ENCODE results near the gene HPS5.

DNA sequence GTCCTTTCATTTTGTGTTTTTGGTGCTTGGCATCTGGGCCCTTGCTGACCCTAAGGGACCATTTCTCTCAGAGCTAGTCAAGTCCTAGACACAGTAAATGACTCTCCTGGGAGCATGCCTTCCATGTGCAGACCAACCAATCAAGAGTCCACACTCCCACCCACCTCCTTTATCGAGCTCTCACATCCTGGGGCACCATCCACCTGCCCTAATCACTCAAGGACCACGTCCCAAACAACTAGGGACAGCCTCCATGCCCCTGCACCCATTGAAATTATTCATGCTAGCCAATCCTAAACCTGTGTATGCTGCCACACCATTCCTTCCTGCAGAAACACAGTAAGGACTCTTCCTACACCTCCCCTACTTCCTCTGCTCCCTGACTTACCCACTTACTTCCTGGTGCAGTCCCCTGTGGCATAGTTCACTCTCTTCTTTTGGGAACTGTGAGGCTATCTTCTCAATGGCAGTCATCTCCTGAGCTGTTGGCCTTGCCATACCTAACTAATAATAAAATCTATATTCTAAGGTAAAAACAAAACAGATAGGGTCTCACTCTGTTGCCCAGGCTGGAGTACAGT is 67.1 kb downstream of the HPS5 start:
- TF ChIP-seq POLR2A (IDR thresholded peaks at IDR 0.05) = no peak
- TF ChIP-seq, protein P1, sequence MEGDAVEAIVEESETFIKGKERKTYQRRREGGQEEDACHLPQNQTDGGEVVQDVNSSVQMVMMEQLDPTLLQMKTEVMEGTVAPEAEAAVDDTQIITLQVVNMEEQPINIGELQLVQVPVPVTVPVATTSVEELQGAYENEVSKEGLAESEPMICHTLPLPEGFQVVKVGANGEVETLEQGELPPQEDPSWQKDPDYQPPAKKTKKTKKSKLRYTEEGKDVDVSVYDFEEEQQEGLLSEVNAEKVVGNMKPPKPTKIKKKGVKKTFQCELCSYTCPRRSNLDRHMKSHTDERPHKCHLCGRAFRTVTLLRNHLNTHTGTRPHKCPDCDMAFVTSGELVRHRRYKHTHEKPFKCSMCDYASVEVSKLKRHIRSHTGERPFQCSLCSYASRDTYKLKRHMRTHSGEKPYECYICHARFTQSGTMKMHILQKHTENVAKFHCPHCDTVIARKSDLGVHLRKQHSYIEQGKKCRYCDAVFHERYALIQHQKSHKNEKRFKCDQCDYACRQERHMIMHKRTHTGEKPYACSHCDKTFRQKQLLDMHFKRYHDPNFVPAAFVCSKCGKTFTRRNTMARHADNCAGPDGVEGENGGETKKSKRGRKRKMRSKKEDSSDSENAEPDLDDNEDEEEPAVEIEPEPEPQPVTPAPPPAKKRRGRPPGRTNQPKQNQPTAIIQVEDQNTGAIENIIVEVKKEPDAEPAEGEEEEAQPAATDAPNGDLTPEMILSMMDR (IDR thresholded peaks at IDR 0.05) = no peak

Data from breast epithelium (tissue), 3 donors.